ENCODE results near the gene PREX1.

PREX1 gene

DNA sequence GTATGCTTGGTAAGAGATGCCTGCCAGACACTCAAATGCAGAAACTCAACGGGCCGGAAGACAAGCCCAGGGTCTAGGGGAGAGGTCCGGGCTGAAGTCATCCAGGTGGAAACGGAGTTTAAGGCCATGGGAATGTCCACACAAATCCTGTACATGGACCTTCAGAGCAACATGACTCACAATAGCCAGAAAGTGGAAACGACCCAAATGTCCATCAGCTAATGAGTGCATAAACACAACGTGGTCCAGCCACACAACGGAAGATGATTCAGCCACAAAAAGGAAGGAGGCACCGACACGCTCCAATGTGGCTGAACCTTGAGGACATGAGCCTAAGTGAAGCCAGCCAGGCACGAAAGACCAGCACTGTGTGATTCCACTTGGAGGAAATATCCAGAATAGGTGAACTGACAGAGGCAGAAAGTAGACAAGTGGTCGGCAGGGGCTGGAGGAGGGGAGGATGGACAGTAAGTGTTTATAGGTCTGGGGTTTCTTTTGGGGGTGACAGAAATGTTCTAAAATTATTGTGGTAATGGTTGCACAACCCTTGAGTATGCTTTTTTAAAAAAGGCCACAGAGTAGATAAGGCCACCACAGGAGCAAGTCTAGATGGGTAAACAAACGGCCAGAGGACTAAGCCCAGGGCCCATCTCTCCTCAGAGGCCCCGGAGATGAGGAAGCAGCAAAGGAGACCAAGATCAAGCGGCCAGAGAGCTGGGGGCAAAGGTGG lies 105.6 kb downstream of the PREX1 start:
- DNase-seq = peak in 19 of 56 donors; percentile 23 to 59 (median 33)

DNA sequence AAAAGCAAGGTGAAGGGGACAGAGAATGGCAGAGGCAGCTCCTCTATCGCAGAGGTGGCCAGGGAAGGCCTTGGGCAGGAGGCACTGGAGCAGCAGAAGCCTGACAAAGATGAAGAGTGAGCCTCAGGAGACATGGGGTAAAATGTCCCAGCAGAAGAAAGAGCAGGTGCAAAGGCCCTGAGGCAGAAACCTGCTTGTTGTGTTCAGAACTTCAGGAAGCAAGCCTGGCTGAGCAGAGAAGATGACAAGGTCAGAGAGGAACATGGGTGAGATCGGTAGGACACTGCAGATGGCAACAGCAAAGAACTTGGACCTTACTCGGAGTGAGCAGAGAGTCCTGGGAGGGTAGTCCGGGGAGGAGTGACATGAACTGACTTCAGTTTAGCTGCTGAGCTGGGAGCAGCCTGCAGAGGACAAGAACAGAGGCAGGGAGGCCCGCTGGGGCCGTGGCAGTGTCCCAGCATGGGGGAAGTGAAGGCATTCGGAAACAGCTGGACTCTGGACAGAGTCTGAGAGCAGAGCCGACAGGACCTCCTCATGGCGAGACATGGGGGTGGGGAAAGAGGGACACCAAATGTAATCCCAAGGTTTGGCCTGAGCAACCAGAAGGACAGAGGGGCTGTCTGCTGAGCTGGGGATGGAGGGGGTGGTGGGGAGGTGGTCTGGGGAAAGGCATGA lies 106.3 kb downstream of the PREX1 start:
- DNase-seq = peak in 10 of 56 donors; percentile 24 to 42 (median 36)

DNA sequence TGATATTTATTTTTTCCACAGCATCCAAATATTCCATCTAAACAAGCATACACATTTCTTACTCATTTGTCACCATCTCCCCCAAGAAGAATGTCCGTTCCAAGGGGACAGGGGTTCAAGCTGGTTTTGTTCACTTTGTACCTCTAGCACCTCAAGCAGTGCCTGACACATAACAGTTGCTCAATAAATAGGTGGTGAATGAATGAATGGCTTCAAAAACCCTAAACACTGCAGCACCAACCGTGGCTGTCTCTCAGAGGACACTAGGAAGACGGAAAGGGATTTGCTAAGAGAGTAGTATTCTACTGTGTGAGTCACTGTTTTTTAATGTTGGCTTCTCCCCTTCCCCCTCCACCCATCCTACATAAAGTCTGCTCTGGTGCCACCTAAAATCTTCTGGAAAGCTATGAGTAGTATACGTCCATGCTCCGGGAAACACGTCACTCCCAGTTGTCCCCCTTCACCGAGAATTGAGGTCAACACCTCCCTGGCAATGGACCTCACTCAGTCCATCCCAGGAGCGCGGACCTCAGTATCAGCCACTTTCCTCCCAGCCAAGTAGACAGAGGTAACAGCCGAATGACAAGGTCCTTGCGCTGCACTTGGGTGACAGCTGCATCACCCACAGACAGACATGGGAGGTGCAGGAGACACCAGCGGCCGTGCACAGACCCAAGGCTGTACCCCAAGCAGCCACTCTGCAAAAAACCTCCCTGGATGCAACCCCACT lies 107.4 kb downstream of the PREX1 start:
- no peak for DNase-seq

DNA sequence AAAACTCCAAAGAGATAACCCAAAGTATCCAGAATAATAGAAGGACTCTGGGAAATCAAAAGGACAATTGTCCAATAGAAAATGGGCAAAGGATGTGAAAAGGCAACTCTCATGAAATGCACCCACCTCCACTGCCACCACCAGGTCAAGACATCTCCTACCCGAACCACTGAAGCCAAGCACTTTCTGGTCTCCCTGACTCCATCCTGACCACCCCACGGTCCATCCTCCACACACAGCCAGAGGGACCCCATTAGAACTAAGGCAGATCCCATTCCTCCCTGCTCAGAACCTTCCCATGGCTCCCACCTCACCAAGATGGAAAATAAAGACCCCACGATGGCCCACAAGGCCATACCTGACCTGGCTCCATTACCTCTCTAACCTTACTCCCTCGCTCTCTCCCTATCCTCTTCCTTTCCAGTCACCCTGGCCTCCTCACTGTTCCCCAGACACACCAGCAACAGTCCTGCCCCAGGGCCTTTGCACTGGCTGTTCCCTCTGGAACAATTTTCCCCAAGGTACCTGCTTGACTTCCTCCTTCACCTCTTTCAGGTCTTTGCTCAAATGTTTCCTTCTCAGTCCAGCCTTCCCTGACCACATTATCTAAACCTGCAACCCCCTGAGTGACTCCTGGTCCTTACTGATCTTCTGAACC lies 108.1 kb downstream of the PREX1 start:
- DNase-seq = no peak

DNA sequence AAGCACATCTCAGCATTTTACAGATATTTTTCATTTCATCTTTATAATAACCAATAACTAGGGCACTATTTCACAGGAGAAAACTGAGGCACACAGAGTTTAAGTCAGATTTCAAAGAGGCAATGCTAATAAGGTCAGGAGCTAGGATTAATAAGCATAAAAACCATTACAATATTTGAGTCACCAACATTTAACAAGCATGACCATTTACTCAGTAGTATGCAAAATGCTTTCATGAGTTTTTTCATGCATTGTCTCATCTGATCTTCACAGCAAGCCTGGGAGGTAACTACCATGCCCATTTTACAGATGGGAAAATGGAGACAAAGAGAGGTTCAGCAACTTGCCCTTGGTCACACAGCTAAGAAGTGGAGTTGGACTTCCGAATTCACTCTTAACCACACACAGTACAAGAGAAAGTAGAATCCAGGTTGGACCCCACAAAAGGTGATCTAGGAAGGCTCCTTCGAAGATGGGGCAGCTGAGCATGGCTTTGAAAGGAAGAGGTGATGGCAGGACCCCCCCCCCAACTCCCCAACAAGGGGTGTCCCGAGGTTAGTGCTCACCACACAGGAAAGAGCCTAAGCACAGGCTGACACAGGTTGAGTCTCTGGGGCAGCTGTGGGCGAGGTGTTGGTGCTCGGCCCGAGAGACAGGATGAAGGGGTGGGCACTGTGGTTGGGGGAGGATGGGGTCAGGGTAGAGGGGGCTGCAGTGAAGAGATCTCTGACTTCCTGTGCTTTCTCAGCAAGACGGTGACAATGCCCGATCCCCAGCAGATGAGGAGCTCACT lies 108.8 kb downstream of the PREX1 start:
- no peak for DNase-seq

DNA sequence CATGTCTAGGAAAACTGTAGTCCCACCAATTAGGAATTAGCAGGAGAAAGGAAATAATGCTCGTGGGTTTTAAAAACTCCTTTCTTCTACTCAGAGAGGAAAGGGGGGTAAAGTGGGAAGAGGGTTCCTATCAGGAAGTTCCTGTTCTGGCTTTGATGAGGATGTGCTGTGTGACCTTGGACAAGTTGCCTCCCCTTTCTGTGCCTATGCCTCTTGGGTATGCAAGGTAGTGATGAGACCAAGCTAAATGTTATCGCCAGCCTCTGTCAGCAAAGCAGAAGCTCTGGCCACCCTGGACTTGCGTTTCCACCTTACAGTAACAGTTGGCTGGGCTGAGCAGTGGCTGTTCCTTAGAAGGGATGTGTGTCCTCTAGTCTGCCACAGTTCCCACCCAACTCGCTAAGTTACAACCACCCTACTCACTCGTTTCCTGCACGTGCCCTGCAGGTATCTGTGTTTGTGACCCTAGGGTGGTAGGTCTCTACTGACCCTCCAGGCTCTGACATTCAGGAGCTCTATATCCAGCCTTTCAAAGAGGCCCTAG lies 110.0 kb downstream of the PREX1 start:
- no peak for DNase-seq

DNA sequence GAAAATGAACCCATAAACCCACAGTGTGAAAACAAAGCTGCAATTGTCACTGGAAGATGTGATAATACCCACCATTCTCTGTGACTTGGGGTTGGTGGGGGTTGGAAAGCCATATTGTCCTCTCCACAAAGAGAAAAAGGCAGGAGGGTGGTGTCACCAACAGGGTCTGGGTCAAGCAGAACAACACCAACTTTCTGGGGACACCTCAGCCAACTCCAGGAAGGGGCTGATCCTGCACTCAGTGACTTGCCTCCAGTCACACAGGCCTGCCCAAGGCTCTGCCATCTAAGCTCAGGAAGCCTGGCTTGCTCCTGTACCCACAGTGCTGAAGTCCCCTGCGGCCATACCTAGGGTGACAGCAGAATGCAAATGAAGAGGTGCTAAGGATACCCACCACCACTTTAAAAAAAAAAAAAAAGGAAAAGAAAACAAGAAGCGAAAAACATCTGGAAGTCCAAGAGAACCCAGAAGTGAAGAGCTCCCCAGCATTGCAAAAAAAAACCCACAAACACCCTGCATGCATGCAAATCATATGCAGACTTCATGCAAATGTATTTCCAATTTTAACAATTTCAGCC lies 110.6 kb downstream of the PREX1 start:
- DNase-seq = peak in 7 of 56 donors; percentile 19 to 57 (median 40)

DNA sequence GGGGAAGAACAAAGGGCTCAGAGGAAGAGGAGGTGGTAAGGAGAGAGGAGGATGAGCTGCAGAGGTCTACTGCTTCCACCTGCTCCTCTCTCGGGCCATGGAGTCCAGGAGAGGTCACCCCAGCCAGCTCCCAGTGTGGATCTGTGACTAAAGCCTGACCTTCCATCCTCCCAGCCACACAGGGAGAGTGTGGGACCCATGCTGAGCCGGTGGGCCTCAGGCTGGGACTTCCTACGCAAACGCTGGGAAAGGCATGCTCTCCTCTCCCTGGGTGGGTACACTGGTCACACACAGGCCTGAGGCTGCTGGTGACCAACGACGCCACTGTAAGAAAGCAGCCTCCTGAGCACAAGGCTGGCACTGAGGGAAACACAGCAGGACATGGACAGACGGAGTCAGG lies 111.3 kb downstream of the PREX1 start:
- peak in 5 of 56 donors; percentile 24 to 41 (median 31) for DNase-seq

DNA sequence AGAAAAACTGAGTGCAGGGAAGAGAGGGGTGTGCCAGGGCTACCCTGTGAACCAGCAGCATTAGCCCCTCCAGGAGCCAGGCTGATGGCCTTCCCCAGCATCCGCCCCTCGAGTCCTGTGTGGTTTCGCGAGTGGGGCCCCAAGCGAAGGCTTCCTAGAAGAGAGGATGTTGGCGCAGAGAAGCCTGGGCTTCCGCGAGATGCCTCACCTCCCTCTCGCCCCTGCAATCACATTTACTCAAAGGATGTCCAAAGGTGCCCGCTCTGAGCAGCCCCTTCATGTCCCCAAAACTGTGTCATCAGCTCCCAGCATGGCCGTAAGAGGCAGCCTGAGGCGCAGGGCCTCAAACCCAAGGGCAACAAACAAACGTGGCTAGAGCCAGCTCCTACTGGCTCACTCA lies 111.7 kb downstream of the PREX1 start:
- DNase-seq = no peak

DNA sequence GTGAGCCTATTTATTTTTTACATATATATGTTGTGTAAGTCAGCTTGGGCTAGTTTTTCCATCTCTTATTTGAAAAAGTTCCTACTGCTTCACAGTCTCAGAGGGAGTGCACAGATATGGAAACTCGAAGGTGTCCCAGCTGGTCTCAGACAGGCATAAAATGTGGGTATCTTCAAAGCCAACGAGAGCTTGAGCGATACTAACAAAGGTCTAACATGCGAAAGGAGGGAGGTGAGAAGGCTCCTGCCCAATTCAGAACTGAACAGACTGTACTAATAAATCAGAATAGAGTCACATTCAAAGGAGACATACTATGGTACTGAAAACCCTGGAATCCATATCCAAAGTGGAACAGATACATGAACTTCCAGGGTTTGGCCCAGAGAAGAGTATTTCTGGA lies 113.0 kb downstream of the PREX1 start:
- no peak for DNase-seq

DNA sequence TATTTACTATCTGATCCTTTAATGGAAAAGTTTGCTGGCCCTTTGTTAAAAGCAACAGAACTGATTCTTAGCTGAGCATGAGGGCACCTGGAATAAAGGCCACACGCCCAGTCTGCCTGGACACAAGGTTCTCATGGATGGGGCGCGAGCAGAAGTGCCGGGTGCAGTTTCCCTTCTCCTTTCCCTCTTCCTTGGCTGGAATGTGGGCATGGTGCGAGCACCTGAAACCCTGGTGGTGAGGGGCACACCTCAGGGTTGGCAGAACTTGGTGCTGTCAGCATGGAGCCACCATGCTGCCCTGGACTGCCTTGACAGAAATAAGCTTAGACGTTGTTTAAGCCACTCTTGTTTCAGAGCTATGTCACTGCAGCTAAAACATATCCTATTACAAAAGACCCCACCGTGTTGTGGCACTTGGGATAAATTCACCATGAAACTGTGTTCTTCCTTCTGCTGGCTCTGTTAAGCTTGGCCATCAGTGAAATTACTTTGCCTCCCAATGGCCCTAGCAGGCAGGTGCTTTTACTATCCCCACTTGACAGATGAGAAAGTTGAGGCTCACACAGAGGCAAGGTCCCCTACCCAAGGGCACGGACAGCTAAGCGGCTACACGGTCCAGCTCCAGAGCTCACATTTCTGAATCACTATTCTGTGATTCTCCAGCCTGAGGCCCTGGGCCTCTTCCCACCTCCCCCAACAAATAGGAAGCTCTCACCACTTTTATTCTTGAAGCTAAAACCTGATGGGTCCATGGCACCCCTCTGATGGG lies 115.9 kb downstream of the PREX1 start:
- no peak for DNase-seq

DNA sequence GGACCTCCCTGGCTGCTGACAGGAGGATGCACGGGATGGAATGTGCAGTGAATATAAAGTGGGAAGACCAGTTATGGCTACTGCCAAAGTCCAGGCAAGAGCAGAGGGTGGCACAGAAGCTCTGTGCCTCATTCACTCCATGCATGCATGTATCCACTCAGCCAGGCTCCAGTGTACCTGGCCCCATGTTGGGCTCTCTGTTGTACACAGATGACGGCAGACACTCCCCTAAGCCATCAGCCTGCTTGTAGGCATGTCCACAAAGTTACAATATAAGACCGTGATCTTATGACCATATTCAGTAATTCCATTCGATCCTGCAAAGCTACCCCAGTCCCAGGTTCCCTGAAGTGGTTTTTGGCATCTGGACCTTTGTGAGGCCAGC lies 116.8 kb downstream of the PREX1 start:
- DNase-seq = no peak

DNA sequence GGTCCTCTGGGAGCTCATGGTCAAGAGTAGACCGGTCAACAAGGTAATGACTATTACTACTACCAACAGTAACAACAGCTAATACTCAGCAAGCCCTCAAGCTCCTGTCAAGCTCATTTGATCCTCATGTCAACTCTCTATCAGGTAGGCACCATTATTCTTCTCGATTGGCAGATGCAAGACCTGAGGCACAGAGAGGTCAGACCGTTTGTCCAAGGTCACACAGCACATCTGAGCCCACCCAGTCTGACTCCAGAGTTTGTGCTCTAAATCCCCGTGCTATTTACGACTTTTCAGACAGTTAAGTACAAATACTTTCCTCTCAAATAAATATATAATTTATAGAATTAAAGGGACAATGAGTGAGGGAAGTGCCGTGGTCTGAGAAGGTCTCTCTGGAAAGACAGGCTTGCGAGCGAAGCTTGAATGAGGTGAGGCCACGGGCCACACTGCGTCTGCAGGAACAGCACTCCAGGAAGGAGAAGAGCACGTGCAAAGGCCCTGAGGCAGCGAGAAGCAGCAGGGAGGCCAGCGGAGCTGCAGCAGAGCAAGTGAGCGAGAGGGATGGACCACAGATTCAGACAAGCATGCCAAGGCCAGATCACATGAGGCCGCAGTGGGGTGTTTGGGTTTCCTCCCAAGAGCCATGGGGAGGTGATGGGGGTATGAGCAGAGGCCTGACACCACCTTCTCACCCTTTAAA lies 117.3 kb downstream of the PREX1 start:
- DNase-seq = no peak

DNA sequence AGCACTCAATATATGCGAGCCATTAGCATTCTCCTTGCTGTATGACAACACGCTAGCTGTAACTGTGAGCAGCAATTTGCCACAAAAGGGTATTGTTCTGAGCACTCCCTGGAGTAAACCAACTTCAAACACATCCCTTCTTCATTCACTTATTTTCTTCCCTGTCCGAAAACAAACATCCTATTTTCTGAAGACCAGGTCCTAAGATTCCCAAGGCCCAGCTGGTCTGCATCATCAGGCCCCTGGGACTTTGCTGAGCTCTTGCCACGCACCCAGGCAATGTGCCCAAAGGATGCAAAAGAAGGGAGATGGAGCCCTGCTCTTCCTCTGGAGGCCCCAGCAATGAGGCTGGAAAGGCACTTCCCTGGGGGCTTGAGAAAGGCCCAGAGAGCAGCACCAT lies 118.1 kb downstream of the PREX1 start:
- peak in 8 of 56 donors; percentile 26 to 63 (median 45) for DNase-seq

DNA sequence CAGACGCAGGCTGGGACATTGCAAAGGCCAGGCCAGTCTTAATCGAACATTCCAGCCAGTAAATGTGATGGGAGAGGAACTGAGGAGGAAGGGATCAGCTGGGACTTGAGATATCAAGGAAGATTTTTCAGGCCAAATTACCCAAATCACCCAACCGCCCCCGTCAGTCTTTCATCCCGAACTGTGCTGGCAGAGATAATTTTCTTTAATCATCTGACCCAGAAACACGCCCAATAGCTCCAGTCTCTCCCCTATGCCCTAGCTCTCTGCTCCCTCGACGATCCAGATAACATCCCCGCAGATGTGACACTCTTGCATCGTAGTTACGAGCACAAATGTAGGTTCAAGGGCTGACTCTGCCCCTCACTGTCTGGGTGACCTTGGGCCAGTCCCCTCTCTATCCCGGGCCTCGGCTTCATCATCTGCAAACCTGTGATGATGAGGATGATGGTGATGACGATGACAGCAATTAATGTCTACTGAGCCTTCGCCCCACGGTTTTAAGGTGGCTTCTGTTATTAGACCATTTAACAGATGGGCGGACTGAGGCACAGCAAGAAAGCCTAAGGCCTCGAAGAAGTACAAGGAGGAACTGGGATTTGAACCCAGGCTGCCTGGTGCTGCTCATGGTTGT lies 118.6 kb downstream of the PREX1 start:
- DNase-seq = no peak

DNA sequence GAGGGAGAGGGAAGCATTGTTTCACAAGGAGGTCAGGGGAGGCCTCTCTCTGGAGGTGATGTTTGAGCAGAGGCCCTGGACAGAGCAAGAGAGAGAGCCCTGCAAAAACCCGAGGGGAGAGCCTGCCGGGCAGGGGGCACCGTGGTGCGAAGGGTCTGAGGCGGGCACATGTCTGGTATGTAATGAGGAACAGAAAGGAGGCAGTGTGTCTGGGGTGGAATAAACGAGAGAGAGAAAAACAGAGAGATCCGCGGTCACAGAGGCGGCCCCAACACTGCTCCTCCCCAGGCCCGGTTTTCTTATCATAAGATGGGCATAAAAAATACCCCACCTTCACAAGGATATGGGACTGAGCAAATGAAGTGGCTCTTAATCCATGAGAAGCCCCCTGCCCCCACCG lies 119.2 kb downstream of the PREX1 start:
- no peak for DNase-seq

DNA sequence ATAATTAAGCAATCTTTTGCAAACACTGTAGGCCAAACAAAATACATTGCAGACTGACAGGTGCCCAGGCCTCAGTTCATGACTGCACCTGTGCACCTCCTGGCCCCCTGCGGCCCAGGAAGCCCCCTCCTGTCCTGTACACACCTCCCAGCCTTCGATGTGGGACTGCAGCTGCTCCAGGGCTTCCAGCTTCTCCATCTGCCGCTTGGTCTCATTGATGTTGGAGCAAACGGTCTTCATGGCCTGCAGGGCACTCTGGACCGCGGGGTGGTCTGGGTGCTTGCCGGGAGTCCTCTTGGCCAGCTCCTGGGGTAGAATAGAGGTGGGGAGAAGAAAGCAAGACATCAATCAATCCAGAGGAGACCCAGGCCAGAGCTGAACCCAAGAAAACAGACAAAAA lies 119.7 kb downstream of the PREX1 start:
- no peak for DNase-seq

DNA sequence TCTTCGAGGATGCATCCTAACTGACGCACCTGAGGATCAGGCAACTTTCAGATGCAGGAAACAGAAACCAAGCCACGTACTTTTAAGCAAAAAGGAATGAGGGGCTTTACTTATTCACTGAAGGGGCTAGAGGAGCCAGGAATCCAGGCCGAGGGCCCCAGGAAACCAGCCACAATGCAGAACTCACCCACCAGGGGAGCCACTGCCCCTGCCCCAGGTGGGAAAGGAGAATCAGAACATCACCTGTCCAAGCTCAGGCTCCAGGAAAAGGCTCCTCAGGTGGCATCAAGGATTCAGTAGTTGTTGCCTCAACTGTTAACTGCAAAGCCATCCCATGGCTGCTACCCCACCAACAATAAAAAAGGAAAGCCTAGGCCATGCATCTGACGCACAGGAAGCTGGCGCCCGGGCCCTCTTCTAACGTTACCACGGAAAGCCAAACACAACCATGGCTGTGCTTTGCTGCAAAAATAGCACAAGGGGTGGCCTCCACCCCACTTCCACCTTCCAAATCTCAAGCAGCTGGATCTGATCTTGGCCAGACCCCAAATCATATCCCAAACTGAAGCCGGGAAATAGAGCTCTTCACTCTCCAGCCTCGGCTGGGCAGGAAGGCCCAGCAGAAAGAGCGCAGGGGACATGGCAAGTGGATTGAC lies 121.0 kb downstream of the PREX1 start:
- DNase-seq = no peak
